Measurements from ENCODE around the gene DNAJC24.
"Not testable (repeated sequence)": the region's sequence is repeated elsewhere in the genome, so short reads cannot be mapped to it uniquely, and the experiment has no call there.

Gene DNAJC24

GRCh38 chr11:31369348-31370329, at the start of gene DNAJC24, which contains the start of gene DCDC1:
TSS of gene DNAJC24 (plus strand) at chr11:31369860. CDS start at chr11:31370749, 889 bp downstream.
TSS of gene DCDC1 (minus strand) at chr11:31369739. CDS start at chr11:31328280, 41,459 bp downstream.
- peak; percentile 53 for DNase-seq (ENCODE audit: low read depth)

- DNase-seq (ENCODE audit: low read depth) = not testable (repeated sequence)
These were observed 48.2 kb upstream of the DNAJC24 start for GRCh38 chr11:31321494-31321893.

- no peak for DNase-seq (ENCODE audit: low read depth)
These were observed 46.5 kb upstream of the DNAJC24 start for GRCh38 chr11:31323145-31323544.

- DNase-seq (ENCODE audit: low read depth) = no peak
These were observed 44.5 kb upstream of the DNAJC24 start for GRCh38 chr11:31325160-31325559.

- no peak for DNase-seq (ENCODE audit: low read depth)
These were observed 43.1 kb upstream of the DNAJC24 start for GRCh38 chr11:31326470-31327148.

- DNase-seq (ENCODE audit: low read depth) = no peak
These were observed 42.2 kb upstream of the DNAJC24 start for GRCh38 chr11:31327417-31327816.

GRCh38 chr11:31328697-31329096, 41.0 kb upstream of the DNAJC24 start:
- DNase-seq (ENCODE audit: low read depth) = no peak

- peak; percentile 73 for DNase-seq (ENCODE audit: low read depth)
These were observed 31.9 kb upstream of the DNAJC24 start for GRCh38 chr11:31337806-31338205.

GRCh38 chr11:31340903-31341572, 28.6 kb upstream of the DNAJC24 start:
- peak; percentile 12 for DNase-seq (ENCODE audit: low read depth)

- DNase-seq (ENCODE audit: low read depth) = no peak
These were observed 18.5 kb upstream of the DNAJC24 start for GRCh38 chr11:31351168-31351567.

- DNase-seq (ENCODE audit: low read depth) = no peak
These were observed 14.5 kb upstream of the DNAJC24 start for GRCh38 chr11:31355131-31355530.

- DNase-seq (ENCODE audit: low read depth) = no peak
These were observed 13.8 kb upstream of the DNAJC24 start for GRCh38 chr11:31355817-31356216.

GRCh38 chr11:31361743-31362142, 7.9 kb upstream of the DNAJC24 start:
- DNase-seq (ENCODE audit: low read depth) = no peak

GRCh38 chr11:31366795-31367194, 2.9 kb upstream of the DNAJC24 start:
- no peak for DNase-seq (ENCODE audit: low read depth)

- no peak for DNase-seq (ENCODE audit: low read depth)
These were observed 6.2 kb downstream of the DNAJC24 start for GRCh38 chr11:31375879-31376278.

GRCh38 chr11:31383116-31383515, 13.5 kb downstream of the DNAJC24 start:
- DNase-seq (ENCODE audit: low read depth) = no peak

- no peak for DNase-seq (ENCODE audit: low read depth)
These were observed 17.7 kb downstream of the DNAJC24 start for GRCh38 chr11:31387379-31387778.

GRCh38 chr11:31397239-31397834, 27.7 kb downstream of the DNAJC24 start:
- DNase-seq (ENCODE audit: low read depth) = no peak

GRCh38 chr11:31404614-31405013, 35.0 kb downstream of the DNAJC24 start:
- no peak for DNase-seq (ENCODE audit: low read depth)

- no peak for DNase-seq (ENCODE audit: low read depth)
These were observed 38.5 kb downstream of the DNAJC24 start for GRCh38 chr11:31408201-31408600.

GRCh38 chr11:31412946-31413345, 43.3 kb downstream of the DNAJC24 start:
- no peak for DNase-seq (ENCODE audit: low read depth)

GRCh38 chr11:31414338-31414737, 44.7 kb downstream of the DNAJC24 start:
- DNase-seq (ENCODE audit: low read depth) = no peak
